ENCODE data around the gene CALR. TPM values are rescaled to one million over a fixed set of nuclear protein-coding genes. Genes with fewer than 3 reads are reported as not detected.

Gene CALR
- total and polyA plus RNA-seq, 10 donors, result 150 to 828 (median 406) TPM

DNA sequence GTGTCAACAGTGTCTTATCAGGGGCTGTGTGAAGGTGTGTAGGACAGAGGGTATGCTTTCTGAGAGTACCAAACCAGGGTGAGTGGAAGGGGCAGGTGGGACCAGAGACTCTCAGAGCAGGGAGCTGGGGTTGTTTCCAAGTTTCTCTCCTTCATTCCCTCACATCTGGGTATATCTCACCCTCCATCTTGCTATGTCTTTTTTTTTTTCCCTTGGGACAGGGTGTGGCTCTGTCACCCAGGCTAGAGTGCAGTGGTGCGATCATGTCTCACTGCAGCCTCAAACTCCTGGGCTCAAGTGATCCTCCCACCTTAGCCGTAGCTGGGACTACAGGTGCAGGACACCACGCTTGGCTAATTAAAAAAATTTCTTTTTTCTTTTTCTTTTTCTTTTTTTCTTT lies 41.6 kb downstream of the CALR start:
- Histone ChIP-seq H3K4me1 (peaks cover 0 to 33% (median 17%) of the 10 kb centered on the region in 6 donors), H3K27ac (no peak overlapping the region), H3K4me3 (no peak overlapping the region), H3K9me3 (no peaks in the 10 kb centered on the region), H3K36me3 (no peaks in the 10 kb centered on the region), H3K27me3 (replicated peaks in 1 of 7) (peaks cover 0 to 59% (median 5%) of the 10 kb centered on the region in 7 donors)
- 67 to 81% (median 79%) methylated on average over 3 of the region's 3 CpGs for WGBS, 5 donors
- intact Hi-C loops (cut with DNase I; ENCODE audit: low total_unique reads), result loop anchor here (5.0 to 10.0 kb wide), 4 partner anchors 55 to 605 kb away; no protein-coding TSS in a partner anchor
- TF ChIP-seq POLR2A (IDR thresholded peaks at IDR 0.05) (no peak), CTCF (IDR thresholded peaks at IDR 0.05 in 8 of 11, conservative IDR thresholded peaks at IDR 0.05 in 3 of 11) (no peak), POLR2AphosphoS5 (IDR thresholded peaks at IDR 0.05) (no peak)
- no peak for DNase-seq

DNA sequence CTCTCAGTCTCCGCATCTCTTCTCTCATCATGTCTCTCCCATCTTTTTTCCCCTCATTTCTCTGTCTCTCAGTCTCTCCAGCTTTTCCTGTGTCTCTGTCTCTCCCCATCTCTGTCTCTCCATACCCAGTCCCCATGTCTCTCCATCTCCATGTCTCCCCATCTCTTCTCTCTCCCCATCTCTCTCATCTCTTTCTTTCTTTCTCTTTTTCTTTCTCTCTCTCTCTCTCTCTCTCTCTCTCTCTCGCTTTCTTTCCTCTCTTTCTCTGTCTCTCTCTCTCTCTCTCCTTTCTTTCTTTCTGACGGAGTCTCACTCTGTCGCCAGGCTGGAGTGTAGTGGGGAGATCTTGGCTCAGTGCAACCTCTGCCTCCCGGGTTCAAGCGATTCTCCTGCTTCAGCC lies 44.2 kb downstream of the CALR start:
- Histone ChIP-seq H3K27ac (no peak overlapping the region), H3K4me1 (peaks cover 0 to 39% (median 18%) of the 10 kb centered on the region in 6 donors), H3K9me3 (no peaks in the 10 kb centered on the region), H3K4me3 (no peak overlapping the region), H3K27me3 (replicated peaks in 1 of 7) (peaks cover 0 to 43% (median 0%) of the 10 kb centered on the region in 7 donors), H3K36me3 (no peaks in the 10 kb centered on the region)
- TF ChIP-seq POLR2A (IDR thresholded peaks at IDR 0.05) (no peak), POLR2AphosphoS5 (IDR thresholded peaks at IDR 0.05) (no peak), CTCF (IDR thresholded peaks at IDR 0.05 in 8 of 11, conservative IDR thresholded peaks at IDR 0.05 in 3 of 11) (no peak)
- no peak for DNase-seq
- intact Hi-C loops (cut with DNase I; ENCODE audit: low total_unique reads), result loop anchor here (2.0 to 10.0 kb wide), 2 partner anchors 52 to 112 kb away; no protein-coding TSS in a partner anchor
- WGBS, 5 donors, result 85 to 93% (median 90%) methylated on average over 6 of the region's 6 CpGs

DNA sequence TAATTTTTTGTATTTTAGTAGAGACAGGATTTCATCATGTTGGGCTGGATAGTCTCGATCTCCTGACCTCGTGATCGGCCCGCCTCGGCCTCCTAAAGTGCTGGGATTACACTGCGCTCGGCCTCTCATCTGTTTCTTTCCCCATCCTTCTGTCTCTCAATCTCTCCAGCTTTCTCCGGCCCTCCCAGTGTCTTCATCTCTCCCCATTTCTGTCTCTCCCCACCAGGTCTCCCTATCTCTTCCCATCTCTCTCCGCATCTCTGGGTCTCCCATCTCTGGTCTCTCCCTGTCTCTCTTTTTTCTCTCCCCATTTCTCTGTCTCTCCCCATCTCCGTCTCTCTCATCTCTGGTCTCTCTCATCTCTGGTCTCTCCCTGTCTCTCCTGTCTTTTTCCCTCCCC lies 44.7 kb downstream of the CALR start:
- WGBS, 5 donors, result 46 to 57% (median 49%) methylated on average over 10 of the region's 10 CpGs
- Histone ChIP-seq H3K27me3 (replicated peaks in 1 of 7) (peaks cover 0 to 47% (median 0%) of the 10 kb centered on the region in 7 donors), H3K36me3 (no peaks in the 10 kb centered on the region), H3K9me3 (no peaks in the 10 kb centered on the region), H3K27ac (no peak overlapping the region), H3K4me3 (peak overlapping the region in 4 of 8 donors; percentile 21 to 56 (median 24)), H3K4me1 (peaks cover 0 to 35% (median 15%) of the 10 kb centered on the region in 6 donors)
- no peak for TF ChIP-seq CTCF (IDR thresholded peaks at IDR 0.05 in 8 of 11, conservative IDR thresholded peaks at IDR 0.05 in 3 of 11)
- intact Hi-C loops (cut with DNase I; ENCODE audit: low total_unique reads), result loop anchor here (2.0 to 10.0 kb wide), 2 partner anchors 52 to 112 kb away; no protein-coding TSS in a partner anchor
- DNase-seq, result no peak

DNA sequence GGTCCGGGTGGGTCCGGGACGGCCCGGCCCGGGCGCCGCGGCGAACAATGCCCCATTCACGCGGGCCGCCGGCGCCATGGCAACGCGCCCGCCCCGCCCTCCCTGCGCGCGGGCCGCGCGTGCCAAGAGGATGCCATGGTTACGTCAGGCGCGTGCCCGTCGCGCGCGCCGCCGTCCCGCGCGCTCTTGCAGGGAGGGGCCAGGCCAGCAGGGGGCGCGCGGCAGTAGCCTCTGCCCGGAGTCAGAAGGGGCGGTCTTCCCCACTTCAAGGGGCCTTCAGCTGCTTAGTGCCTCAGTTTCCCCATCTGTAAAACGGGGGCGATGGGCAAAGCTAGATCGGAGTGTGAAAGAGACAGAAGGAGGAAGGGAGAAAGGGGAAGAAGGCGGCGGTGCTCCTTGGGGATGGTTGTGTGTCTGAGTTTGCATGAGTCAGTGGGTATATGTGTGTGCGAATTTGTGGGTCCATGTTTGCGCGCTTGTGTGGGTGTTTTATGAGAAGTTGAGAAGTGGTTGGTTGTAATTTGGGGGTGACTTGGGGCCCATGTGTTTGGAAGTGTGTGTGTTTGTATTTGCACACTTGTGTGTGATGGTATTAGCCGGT lies 45.2 kb downstream of the CALR start:
- intact Hi-C loops (cut with DNase I; ENCODE audit: low total_unique reads), result loop anchor here (2.0 to 10.0 kb wide), 2 partner anchors 51 to 111 kb away; no protein-coding TSS in a partner anchor
- no peak for TF ChIP-seq POLR2A (IDR thresholded peaks at IDR 0.05)
- TF ChIP-seq POLR2AphosphoS5 (IDR thresholded peaks at IDR 0.05), result peak; percentile 35 to 77 (median 72)
- peak; percentile 82 to 99 (median 96) for TF ChIP-seq CTCF (IDR thresholded peaks at IDR 0.05 in 8 of 11, conservative IDR thresholded peaks at IDR 0.05 in 3 of 11)
- 8 to 9% (median 8%) methylated on average over 43 to 51 of the region's 51 CpGs for WGBS, 5 donors
- H3K36me3 ChIP-seq, result no peaks in the 10 kb centered on the region
- H3K4me3 ChIP-seq, result peak overlapping the region in 4 of 8 donors; percentile 21 to 56 (median 24)
- H3K27me3 ChIP-seq (replicated peaks in 1 of 7), result peaks cover 0 to 47% (median 0%) of the 10 kb centered on the region in 7 donors
- H3K27ac ChIP-seq, result no peak overlapping the region
- H3K9me3 ChIP-seq, result no peaks in the 10 kb centered on the region
- peaks cover 0 to 34% (median 14%) of the 10 kb centered on the region in 6 donors for H3K4me1 ChIP-seq
- peak; percentile 94 for DNase-seq

All from spleen (tissue), 11 donors.